Neural progenitor cell (in vitro differentiated cells): Measurements from ENCODE around the gene CDCA3.

Experiments
- CTCF ChIP-seq: fragments of 200-600 bp; sonication (generic); IDR thresholded peaks from 2 replicates; pipeline ENCODE4 v1.5.1; 2017; ENCODE audit warnings: antibody characterized with exemption, mild to moderate bottlenecking
- EZH2 ChIP-seq: fragments of 200-600 bp; sonication (generic); IDR thresholded peaks from 2 replicates; pipeline ENCODE4 v1.6.1; 2017; ENCODE audit warnings: antibody characterized with exemption, mild to moderate bottlenecking, moderate library complexity
- EZH2phosphoT487 ChIP-seq: fragments of 200-600 bp; sonication (generic); IDR thresholded peaks from 2 replicates; pipeline ENCODE4 v1.6.1; 2017; ENCODE audit warnings: antibody characterized with exemption

- no peak for TF ChIP-seq EZH2
- no peak for TF ChIP-seq CTCF
- no peak for TF ChIP-seq EZH2phosphoT487
Measured at GRCh38 chr12:6849427-6849826, 1.7 kb downstream of the CDCA3 start.
